OCI-LY7 (cell line): Measurements from ENCODE around the gene CASP2.

Experiments used
- CTCF ChIP-seq: fragments of 200-600 bp; sonication (generic); conservative IDR thresholded peaks from 2 replicates; pipeline ENCODE4 v1.5.1; 2014; ENCODE audit warnings: mild to moderate bottlenecking, antibody characterized with exemption, low read length, moderate library complexity, mixed read lengths
- EZH2phosphoT487 ChIP-seq: fragments of 200-600 bp; sonication (generic); IDR thresholded peaks from 2 replicates; pipeline ENCODE4 v1.6.1; 2018; ENCODE audit warnings: low read depth, borderline replicate concordance, mild to moderate bottlenecking, mixed run types, antibody characterized with exemption, low read length, moderate library complexity, mixed read lengths

GRCh38 chr7:143271240-143271639 lies 16.9 kb upstream of the CASP2 start:
- TF ChIP-seq CTCF = no peak
- TF ChIP-seq EZH2phosphoT487 = no peak
